Measurements from ENCODE around the gene PRKCE. TPM values are rescaled to one million over a fixed set of nuclear protein-coding genes. Genes with fewer than 3 reads are reported as not detected.

PRKCE gene
- total RNA-seq, 2 experiments from 2014 or later, result 17.0 to 42.1 TPM

DNA sequence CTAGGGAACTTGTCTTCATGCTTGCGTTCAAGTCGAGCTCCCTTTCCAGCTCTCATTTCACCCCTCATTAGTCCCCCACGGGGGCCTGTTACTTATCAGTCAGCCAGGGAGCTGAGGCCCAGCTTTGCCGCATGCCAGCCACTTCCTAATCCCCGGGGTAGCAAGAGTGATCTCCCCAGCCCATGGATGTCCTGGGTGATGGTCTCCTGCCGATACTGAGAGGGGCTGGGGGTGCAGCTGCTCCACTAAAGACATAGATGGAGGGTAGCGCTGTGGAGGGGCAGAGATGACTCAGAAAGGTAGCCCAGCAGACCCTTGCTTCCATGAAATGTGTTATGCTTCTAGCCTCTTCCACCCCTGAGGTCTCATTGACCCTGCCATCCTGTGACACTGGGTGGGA is 331.7 kb downstream of the PRKCE start:
- TF ChIP-seq, protein P1, sequence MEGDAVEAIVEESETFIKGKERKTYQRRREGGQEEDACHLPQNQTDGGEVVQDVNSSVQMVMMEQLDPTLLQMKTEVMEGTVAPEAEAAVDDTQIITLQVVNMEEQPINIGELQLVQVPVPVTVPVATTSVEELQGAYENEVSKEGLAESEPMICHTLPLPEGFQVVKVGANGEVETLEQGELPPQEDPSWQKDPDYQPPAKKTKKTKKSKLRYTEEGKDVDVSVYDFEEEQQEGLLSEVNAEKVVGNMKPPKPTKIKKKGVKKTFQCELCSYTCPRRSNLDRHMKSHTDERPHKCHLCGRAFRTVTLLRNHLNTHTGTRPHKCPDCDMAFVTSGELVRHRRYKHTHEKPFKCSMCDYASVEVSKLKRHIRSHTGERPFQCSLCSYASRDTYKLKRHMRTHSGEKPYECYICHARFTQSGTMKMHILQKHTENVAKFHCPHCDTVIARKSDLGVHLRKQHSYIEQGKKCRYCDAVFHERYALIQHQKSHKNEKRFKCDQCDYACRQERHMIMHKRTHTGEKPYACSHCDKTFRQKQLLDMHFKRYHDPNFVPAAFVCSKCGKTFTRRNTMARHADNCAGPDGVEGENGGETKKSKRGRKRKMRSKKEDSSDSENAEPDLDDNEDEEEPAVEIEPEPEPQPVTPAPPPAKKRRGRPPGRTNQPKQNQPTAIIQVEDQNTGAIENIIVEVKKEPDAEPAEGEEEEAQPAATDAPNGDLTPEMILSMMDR (conservative IDR thresholded peaks at IDR 0.05; ENCODE audit: low read length), result no peak
- TF ChIP-seq EZH2phosphoT487 (IDR thresholded peaks at IDR 0.05; ENCODE audit: borderline replicate concordance, low read depth, low read length), result no peak
- H2AFZ ChIP-seq (ENCODE audit: low read length), result no peak overlapping the region
- no peaks in the 10 kb centered on the region for H3K79me2 ChIP-seq (ENCODE audit: insufficient read depth, low read depth, low read length)
- no peak overlapping the region for H3K4me3 ChIP-seq (ENCODE audit: low read depth, low read length, poor library complexity, severe bottlenecking)
- no TSS peak for BruUV-seq (replicated peaks)
- ChIA-PET CTCF (ENCODE audit: unreplicated experiment) (no interaction called here), POLR2A (no interaction called here)
- no peaks in the 10 kb centered on the region for H3K36me3 ChIP-seq (ENCODE audit: insufficient read depth, low read length)
- no peaks in the 10 kb centered on the region for H3K4me1 ChIP-seq (ENCODE audit: insufficient read depth, low read length, poor library complexity, severe bottlenecking)
- no peak for DNase-seq (ENCODE audit: low spot score)
- H3K4me2 ChIP-seq (ENCODE audit: low read length), result no peak overlapping the region
- no peaks in the 10 kb centered on the region for H3K9me3 ChIP-seq (ENCODE audit: low read length)
- intact Hi-C loops (cut with micrococcal nuclease; ENCODE audit: unreplicated experiment), result no loop called here
- H3K9me2 ChIP-seq (ENCODE audit: insufficient read depth, low read length), result no peaks in the 10 kb centered on the region
- no peak overlapping the region for H3K27ac ChIP-seq (ENCODE audit: low read depth, low read length, poor library complexity, severe bottlenecking)
- H4K20me1 ChIP-seq (ENCODE audit: insufficient read depth, low read length), result no peaks in the 10 kb centered on the region

DNA sequence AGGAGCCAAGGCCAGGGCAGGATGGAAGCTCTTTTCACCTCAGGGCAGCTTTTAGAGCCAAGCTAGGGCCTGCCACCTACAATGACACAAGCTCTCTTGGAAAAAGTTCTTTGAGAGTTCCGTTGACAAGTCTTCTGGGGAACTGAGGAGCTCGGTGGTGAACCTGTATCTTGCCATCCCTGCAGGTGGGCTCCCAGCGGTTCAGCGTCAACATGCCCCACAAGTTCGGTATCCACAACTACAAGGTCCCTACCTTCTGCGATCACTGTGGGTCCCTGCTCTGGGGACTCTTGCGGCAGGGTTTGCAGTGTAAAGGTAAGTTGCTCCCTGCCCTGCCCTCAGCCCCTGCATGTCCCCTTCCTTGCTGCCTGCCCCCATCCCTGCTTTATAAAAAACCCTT is 332.9 kb downstream of the PRKCE start:
- no peak overlapping the region for H3K27ac ChIP-seq (ENCODE audit: low read depth, low read length, poor library complexity, severe bottlenecking)
- H3K36me3 ChIP-seq (ENCODE audit: insufficient read depth, low read length), result no peaks in the 10 kb centered on the region
- no peaks in the 10 kb centered on the region for H4K20me1 ChIP-seq (ENCODE audit: insufficient read depth, low read length)
- no peaks in the 10 kb centered on the region for H3K79me2 ChIP-seq (ENCODE audit: insufficient read depth, low read depth, low read length)
- no peaks in the 10 kb centered on the region for H3K9me2 ChIP-seq (ENCODE audit: insufficient read depth, low read length)
- POLR2A ChIA-PET, result interaction anchor here (0.5 kb wide), 1 partner anchor 676 kb away, joined by 3 read pairs; no protein-coding TSS in a partner anchor
- no peak overlapping the region for H3K4me2 ChIP-seq (ENCODE audit: low read length)
- no peak overlapping the region for H3K4me3 ChIP-seq (ENCODE audit: low read depth, low read length, poor library complexity, severe bottlenecking)
- H3K9me3 ChIP-seq (ENCODE audit: low read length), result no peaks in the 10 kb centered on the region
- intact Hi-C loops (cut with micrococcal nuclease; ENCODE audit: unreplicated experiment), result no loop called here
- H3K4me1 ChIP-seq (ENCODE audit: insufficient read depth, low read length, poor library complexity, severe bottlenecking), result no peaks in the 10 kb centered on the region
- CTCF ChIA-PET (ENCODE audit: unreplicated experiment), result no interaction called here
- no peak for DNase-seq (ENCODE audit: low spot score)
- TF ChIP-seq, protein P1 (conservative IDR thresholded peaks at IDR 0.05; ENCODE audit: low read length), result no peak
- TF ChIP-seq EZH2phosphoT487 (IDR thresholded peaks at IDR 0.05; ENCODE audit: borderline replicate concordance, low read depth, low read length), result no peak
- BruUV-seq (replicated peaks), result no TSS peak
- H2AFZ ChIP-seq (ENCODE audit: low read length), result no peak overlapping the region

- H4K20me1 ChIP-seq (ENCODE audit: insufficient read depth, low read length), result no peaks in the 10 kb centered on the region
- intact Hi-C loops (cut with micrococcal nuclease; ENCODE audit: unreplicated experiment), result no loop called here
- no peaks in the 10 kb centered on the region for H3K79me2 ChIP-seq (ENCODE audit: insufficient read depth, low read depth, low read length)
- DNase-seq (ENCODE audit: low spot score), result no peak
- H3K27ac ChIP-seq (ENCODE audit: low read depth, low read length, poor library complexity, severe bottlenecking), result no peak overlapping the region
- H2AFZ ChIP-seq (ENCODE audit: low read length), result no peak overlapping the region
- ChIA-PET POLR2A (interaction anchor here (0.5 kb wide), 1 partner anchor 676 kb away, joined by 3 read pairs; no protein-coding TSS in a partner anchor), CTCF (ENCODE audit: unreplicated experiment) (no interaction called here)
- H3K4me3 ChIP-seq (ENCODE audit: low read depth, low read length, poor library complexity, severe bottlenecking), result no peak overlapping the region
- BruUV-seq (replicated peaks), result no TSS peak
- no peak overlapping the region for H3K4me2 ChIP-seq (ENCODE audit: low read length)
- H3K36me3 ChIP-seq (ENCODE audit: insufficient read depth, low read length), result no peaks in the 10 kb centered on the region
- TF ChIP-seq, protein P1 (conservative IDR thresholded peaks at IDR 0.05; ENCODE audit: low read length), result no peak
- no peak for TF ChIP-seq EZH2phosphoT487 (IDR thresholded peaks at IDR 0.05; ENCODE audit: borderline replicate concordance, low read depth, low read length)
- no peaks in the 10 kb centered on the region for H3K9me3 ChIP-seq (ENCODE audit: low read length)
- no peaks in the 10 kb centered on the region for H3K9me2 ChIP-seq (ENCODE audit: insufficient read depth, low read length)
- no peaks in the 10 kb centered on the region for H3K4me1 ChIP-seq (ENCODE audit: insufficient read depth, low read length, poor library complexity, severe bottlenecking)
These were observed 333.5 kb downstream of the PRKCE start for GRCh38 chr2:45984896-45985473.

Measured in OCI-LY7 (cell line).